GM21723 (cell line): ENCODE data around the gene VN1R2.
"Not testable (repeated sequence)": the region's sequence is repeated elsewhere in the genome, so short reads cannot be mapped to it uniquely, and the experiment has no call there.

Source experiments
- ATAC-seq: cut with Tn5 transposase; IDR thresholded peaks from one replicate; pipeline ENCODE4 v1.9.1; 2021; ENCODE audit warnings: mild to moderate bottlenecking, moderate library complexity; ENCODE audit not compliant: unreplicated experiment

The VN1R2 gene

GRCh38 chr19:53257715-53258342 is at the start of gene VN1R2:
Gene VN1R2, plus strand, starts transcription at chr19:53258292. Its CDS starts 84 bp downstream, at chr19:53258376.
- not testable (repeated sequence) for ATAC-seq

DNA sequence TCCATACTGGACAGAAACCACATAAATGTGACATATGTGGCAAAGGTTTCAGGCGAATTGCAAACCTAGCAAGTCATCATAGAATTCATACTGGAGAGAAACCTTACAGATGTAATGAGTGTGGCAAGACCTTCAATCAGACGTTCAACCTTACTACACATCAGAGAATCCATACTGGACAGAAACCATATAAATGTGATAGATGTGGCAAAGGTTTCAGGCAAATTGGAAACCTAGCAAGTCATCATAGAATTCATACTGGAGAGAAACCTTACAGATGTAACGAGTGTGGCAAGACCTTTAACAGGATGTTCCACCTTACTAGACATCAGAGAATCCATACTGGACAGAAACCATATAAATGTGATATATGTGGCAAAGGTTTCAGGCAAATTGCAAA is 46.5 kb upstream of the VN1R2 start:
- ATAC-seq = not testable (repeated sequence)

GRCh38 chr19:53212703-53213320 is 45.3 kb upstream of the VN1R2 start:
- no peak for ATAC-seq

GRCh38 chr19:53222716-53223115 is 35.4 kb upstream of the VN1R2 start:
- ATAC-seq = not testable (repeated sequence)

DNA sequence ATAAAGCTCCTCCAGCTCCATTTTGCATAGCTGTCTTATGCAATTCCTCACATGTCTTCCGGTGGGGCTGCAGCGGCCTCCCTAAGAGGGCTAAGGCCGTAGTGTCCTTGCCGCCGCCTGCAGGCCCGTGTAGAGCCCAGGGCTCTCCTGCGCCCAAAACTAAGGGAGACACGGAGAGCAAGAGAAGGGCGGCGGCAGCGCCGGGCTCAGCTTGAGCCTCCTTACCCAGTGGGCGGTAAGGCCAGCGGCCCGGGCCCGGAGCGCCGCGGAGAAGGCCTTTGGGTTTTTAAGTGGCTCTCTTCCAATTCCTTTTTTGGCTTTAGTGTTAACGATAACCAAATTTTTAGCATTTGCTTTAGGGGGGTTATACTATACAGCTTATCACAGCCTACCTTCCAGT is 33.5 kb upstream of the VN1R2 start:
- no peak for ATAC-seq

- no peak for ATAC-seq
Observed at GRCh38 chr19:53237114-53237777, 20.8 kb upstream of the VN1R2 start.

- no peak for ATAC-seq
Observed at GRCh38 chr19:53246498-53246897, 11.6 kb upstream of the VN1R2 start.

GRCh38 chr19:53254411-53255341 is 3.4 kb upstream of the VN1R2 start, which contains the start of gene ZNF677:
Gene ZNF677, minus strand, starts transcription at chr19:53254873. Its CDS starts 3,323 bp downstream, at chr19:53251550.
- no peak for ATAC-seq

DNA sequence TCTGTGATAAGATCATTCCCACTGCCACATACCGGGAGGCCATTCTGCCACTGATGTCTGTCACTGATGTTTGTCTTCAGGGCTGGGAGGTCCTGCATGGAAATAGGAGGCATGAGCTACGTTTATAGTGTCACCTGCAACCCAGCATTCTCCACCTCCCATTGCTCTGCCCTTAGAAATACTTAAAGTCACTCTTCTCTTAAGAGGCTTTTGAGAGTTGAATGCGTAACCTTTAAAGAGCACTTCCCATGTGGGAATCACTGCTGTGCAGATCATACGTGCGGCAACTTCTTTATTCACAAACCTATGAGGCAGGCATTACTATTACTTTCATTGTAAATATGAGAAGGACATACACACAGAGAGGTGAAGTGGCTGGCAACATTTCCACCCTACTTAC is 9.5 kb downstream of the VN1R2 start, which contains the start of gene VN1R4:
Gene VN1R4, minus strand, starts transcription at position 101 of the 400 bp plus-strand sequence. Its CDS starts 58 bp downstream, at position 43.
- ATAC-seq = not testable (repeated sequence)

GRCh38 chr19:53269861-53270260 is 11.8 kb downstream of the VN1R2 start:
- ATAC-seq = not testable (repeated sequence)

GRCh38 chr19:53272044-53272443 is 14.0 kb downstream of the VN1R2 start:
- no peak for ATAC-seq

DNA sequence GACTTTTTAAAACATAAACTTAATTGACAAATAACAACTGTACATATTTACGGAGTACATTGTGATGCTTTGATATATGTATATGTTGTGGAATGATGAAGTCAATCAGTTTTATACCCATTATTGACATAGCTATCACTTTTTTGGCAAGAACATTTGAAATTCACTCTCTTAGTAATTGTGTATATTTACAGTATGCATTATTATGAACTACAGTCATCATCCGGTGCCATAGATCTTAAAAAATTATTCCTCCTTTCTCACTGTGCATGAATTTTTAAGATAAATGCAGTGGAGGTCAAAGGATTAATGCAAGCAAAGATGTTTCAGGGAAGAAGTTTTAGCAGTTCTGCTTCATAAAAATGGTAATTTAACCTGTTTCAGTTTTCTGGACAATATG is 17.4 kb downstream of the VN1R2 start:
- ATAC-seq = no peak

DNA sequence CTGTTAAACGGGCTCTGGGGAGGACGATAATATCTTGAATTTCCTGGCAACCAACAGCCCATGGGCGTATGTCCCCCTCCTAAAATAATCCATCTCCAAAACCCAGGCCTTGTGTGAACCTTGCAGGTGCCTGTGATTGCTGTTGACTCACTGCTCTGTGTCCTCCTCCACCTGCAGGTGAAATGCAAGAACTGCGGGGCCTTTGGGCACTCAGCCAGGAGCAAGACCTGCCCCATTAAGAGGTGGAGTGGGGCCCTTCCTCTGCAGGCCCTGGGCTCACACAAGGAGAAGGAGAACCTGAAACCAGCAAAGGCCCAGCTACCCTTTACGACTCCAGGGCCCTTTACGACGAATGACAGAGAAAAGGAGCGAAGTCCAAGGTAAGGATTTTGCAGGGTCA is 23.9 kb downstream of the VN1R2 start:
- not testable (repeated sequence) for ATAC-seq

GRCh38 chr19:53285087-53285486 is 27.0 kb downstream of the VN1R2 start:
- ATAC-seq = no peak

- ATAC-seq = no peak
Observed at GRCh38 chr19:53290758-53291549, 32.9 kb downstream of the VN1R2 start.

DNA sequence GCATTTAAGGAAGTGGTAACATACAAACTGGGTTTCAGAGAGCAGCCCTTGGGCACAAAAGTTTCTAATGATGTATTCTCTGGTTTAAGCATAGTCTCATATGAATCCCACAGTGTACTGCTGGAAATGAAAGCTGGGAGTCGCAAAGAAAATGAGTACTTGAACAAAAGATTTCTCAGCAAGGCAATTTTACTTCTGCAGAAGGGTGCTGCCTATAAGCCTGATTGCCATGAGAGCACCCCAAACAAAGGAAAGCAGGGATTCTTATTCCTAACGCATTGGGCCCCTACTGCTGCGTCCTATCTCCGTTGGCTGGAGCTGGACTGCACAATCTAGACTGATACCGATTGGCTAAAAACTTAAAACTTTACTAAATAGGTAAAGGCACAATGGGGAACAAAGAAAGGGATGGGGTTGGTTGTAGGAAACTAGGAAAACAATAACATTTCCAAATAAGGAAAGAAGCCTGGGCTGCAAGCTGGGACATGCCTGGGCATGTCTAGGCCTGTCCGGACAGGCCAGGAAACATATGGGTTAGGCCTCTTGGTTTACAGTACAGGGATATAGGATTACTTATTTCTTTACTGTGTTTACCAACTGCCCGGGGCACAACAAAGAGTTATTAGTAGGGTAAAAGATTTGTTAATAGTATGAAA is 36.8 kb downstream of the VN1R2 start:
- ATAC-seq = no peak

DNA sequence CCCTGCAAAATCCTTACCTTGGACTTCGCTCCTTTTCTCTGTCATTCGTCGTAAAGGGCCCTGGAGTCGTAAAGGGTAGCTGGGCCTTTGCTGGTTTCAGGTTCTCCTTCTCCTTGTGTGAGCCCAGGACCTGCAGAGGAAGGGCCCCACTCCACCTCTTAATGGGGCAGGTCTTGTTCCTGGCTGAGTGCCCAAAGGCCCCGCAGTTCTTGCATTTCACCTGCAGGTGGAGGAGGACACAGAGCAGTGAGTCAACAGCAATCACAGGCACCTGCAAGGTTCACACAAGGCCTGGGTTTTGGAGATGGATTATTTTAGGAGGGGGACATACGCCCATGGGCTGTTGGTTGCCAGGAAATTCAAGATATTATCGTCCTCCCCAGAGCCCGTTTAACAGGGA is 43.2 kb downstream of the VN1R2 start:
- ATAC-seq = not testable (repeated sequence)

- no peak for ATAC-seq
Observed at GRCh38 chr19:53308339-53308811, 50.3 kb downstream of the VN1R2 start.
